Activated CD4-positive, alpha-beta T cell treated with anti-CD3 and anti-CD28 coated beads for 1 hour (primary cell): ENCODE results near the gene FBXW4.

Source experiments
- DNase-seq: peaks from one replicate; pipeline ENCODE4 v3.0.0-alpha.2; 2020

Gene FBXW4

DNA sequence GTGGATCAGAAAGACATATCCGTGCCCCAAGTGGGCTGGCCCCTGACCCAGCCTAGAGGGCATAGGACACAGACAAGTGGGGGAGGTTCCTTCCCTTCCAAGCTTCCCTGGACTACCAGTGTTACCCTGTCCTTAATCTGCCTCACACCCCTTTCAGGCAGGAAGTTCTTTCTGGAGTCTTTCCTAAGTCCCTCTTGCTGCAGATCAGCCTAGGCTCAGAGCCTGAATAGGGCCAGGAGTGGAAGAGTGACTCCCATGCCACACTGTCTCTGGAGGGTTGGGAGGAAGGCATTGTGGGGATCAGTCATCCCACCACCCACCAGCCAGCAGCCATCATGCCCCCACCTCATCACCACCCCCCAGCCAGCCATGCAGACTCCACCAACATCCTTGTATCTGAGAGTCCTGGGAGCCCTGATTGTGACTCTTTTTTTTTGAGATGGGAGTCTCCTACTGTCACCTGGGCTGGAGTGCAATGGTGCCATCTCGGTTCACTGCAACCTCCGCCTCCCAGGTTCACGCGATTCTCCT lies 129.5 kb downstream of the FBXW4 start:
- DNase-seq = no peak

DNA sequence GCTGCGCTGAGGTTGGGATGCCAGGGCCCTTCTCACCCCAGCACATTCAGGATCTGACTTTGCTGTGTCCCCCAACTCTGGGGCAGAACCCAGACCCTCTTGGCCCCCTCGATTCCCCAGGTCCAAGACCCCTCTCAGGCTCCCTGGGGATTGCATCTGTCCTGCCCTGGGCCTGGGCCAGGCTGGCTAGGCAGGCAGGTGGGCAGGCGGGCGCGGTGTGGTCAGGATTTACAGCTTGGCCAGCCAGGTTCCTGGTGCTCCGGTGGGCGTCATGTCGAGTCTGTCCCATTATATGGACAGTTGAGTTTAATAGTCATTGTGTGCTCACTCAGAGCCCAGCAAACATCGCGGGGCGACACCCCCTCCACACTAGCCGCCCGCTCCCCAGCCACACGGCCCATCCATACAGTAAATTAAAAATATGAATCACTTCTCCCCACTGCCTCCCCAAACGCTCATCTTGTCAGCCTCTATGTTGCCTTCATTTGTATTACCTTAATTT lies 130.4 kb downstream of the FBXW4 start:
- no peak for DNase-seq

DNA sequence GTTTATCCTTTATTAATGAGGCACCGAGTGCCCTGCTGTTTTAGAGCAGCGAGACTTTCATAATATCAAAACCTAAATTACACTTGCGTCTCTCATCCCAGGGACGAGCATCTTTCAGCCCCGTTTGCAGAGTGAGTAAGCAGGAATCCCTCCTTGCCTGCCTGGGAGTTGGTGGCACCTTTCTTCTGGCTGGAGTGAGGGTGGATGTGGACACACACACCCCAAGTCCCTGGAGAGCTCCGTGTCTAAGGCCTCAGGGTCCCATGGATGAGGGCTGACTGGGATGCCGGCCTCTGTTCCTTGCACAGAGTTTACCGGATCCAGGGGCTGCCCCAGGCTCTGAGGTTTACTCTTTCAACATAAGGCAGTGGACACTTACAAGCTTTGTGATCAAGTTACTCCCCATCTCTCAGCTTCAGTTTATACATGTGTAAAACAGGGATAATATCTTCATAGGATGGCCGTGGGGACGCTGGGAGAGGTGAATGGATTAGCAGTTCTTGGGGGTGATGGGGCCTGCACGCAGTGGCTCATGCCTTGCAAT lies 131.4 kb downstream of the FBXW4 start:
- no peak for DNase-seq

DNA sequence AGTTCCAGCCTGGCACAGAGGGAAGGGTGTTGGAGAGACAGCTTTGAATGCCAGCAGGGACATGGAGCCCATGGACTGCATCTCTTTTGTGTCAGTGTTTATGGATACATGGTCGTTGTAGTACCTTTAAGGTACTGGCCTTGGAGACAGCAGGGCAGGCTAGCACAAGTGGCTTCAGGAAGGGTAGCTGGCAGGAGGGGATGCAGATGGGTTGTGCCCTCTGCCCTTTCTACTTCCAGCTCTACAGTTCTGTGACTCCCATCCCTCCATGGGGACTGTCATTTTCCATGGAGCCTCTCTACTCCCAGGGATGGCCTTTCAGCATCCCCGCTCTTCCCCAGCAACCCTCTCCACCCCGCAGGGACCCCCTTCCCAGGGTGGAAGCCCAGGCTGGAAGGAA lies 132.0 kb downstream of the FBXW4 start:
- DNase-seq = no peak

- no peak for DNase-seq
Observed at GRCh38 chr10:101562231-101562630, 132.7 kb downstream of the FBXW4 start.

- no peak for DNase-seq
Observed at GRCh38 chr10:101561068-101561915, 133.7 kb downstream of the FBXW4 start.
